ENCODE measurements around the gene ZNF791.

GRCh38 chr19:12611361-12611699 lies 610 bp downstream of the ZNF791 start:
- TF ChIP-seq TAF1 (IDR thresholded peaks at IDR 0.05; ENCODE audit: low read depth) (peak; percentile 60), CTCF (IDR thresholded peaks at IDR 0.05; ENCODE audit: poor library complexity, severe bottlenecking) (no peak)

Measured in neural cell (in vitro differentiated cells).